IMR-90 (cell line): Measurements from ENCODE around the gene CDK14. TPM values are rescaled to one million over a fixed set of nuclear protein-coding genes. Genes with fewer than 3 reads are reported as not detected.

Source experiments
- ATAC-seq: fragments of 200-7000 bp; cut with Tn5 transposase; 2 replicates; pipeline ENCODE4 v1.9.1; 2020; ENCODE audit warnings: low read depth, mild to moderate bottlenecking, moderate library complexity
- BruUV-seq: library from RNA; stranded (reverse); fragments of 400-500 nt; replicated peaks from 2 replicates; lab custom pipeline; 2021; lab: Mats Ljungman, UMichigan
- CTCF ChIA-PET: fragments of 300-600 bp; formaldehyde crosslinking; extraction: SDS; loops from one replicate; lab custom pipeline; 2021; ENCODE audit warnings: antibody characterized with exemption; lab: Yijun Ruan, JAX
- POLR2A ChIA-PET: fragments of 300-600 bp; sonication (Branson Sonifier 250); formaldehyde crosslinking; loops from one replicate; lab custom pipeline; 2022; ENCODE audit warnings: antibody characterized with exemption; ENCODE audit not compliant: unreplicated experiment; lab: Charles Lee
- DNase-seq: peaks from one replicate; pipeline ENCODE4 v3.0.0; 2013
- H2AFZ ChIP-seq: replicated peaks from 2 replicates; pipeline ENCODE3; 2013; ENCODE audit warnings: low read length, mild to moderate bottlenecking; ENCODE audit not compliant: poor library complexity
- H2AK5ac ChIP-seq: 2 replicates; pipeline ENCODE4 v1.6.1; 2013; ENCODE audit warnings: low read depth, low read length, inconsistent platforms
- H2AK9ac ChIP-seq: replicated peaks from 2 replicates; pipeline ENCODE3; 2013; ENCODE audit warnings: mild to moderate bottlenecking, low read depth, low read length, moderate library complexity; ENCODE audit not compliant: poor library complexity
- H2BK120ac ChIP-seq: 2 replicates; pipeline ENCODE4 v1.6.1; 2013; ENCODE audit warnings: low read depth, low read length, inconsistent platforms
- H2BK15ac ChIP-seq: 3 replicates; pipeline ENCODE4 v1.6.1; 2013; ENCODE audit warnings: low read depth, low read length, inconsistent platforms
- H2BK20ac ChIP-seq: 2 replicates; pipeline ENCODE4 v1.6.1; 2013; ENCODE audit warnings: low read depth, mild to moderate bottlenecking, inconsistent platforms, low read length, moderate library complexity
- H2BK5ac ChIP-seq: 2 replicates; pipeline ENCODE4 v1.6.1; 2013; ENCODE audit warnings: mild to moderate bottlenecking, low read depth, low read length, inconsistent platforms; ENCODE audit not compliant: poor library complexity, severe bottlenecking
- H3K14ac ChIP-seq: replicated peaks from 2 replicates; pipeline ENCODE4 v1.6.1; 2013; ENCODE audit warnings: low read depth, low read length, inconsistent platforms
- H3K18ac ChIP-seq: 2 replicates; pipeline ENCODE4 v1.6.1; 2013; ENCODE audit warnings: low read depth, low read length, control low read depth
- H3K23ac ChIP-seq: 2 replicates; pipeline ENCODE4 v1.6.1; 2013; ENCODE audit warnings: low read depth, low read length, inconsistent platforms
- H3K27ac ChIP-seq: 2 replicates; pipeline ENCODE4 v1.5.1; 2013; ENCODE audit warnings: mild to moderate bottlenecking, control low read depth, low read length; ENCODE audit not compliant: insufficient read depth
- H3K27me3 ChIP-seq: 2 replicates; pipeline ENCODE4 v1.6.1; 2013; ENCODE audit warnings: low read length; ENCODE audit not compliant: control insufficient read depth, insufficient read depth
- H3K36me3 ChIP-seq: 2 replicates; pipeline ENCODE4 v1.6.1; 2013; ENCODE audit warnings: low read length, mixed read lengths; ENCODE audit not compliant: control insufficient read depth, insufficient read depth
- H3K4ac ChIP-seq: 2 replicates; pipeline ENCODE4 v1.6.1; 2013; ENCODE audit warnings: low read depth, low read length, inconsistent platforms
- H3K4me1 ChIP-seq: 2 replicates; pipeline ENCODE4 v1.6.1; 2013; ENCODE audit warnings: low read length, mixed read lengths; ENCODE audit not compliant: control insufficient read depth, insufficient read depth
- H3K4me2 ChIP-seq: 2 replicates; pipeline ENCODE4 v1.6.1; 2013; ENCODE audit warnings: low read depth, mild to moderate bottlenecking, control low read depth, low read length, moderate library complexity
- H3K4me3 ChIP-seq: 2 replicates; pipeline ENCODE4 v1.5.1; 2013; ENCODE audit warnings: low read depth, mild to moderate bottlenecking, control low read depth, low read length, moderate library complexity; ENCODE audit not compliant: insufficient read depth
- H3K56ac ChIP-seq: 2 replicates; pipeline ENCODE4 v1.6.1; 2013; ENCODE audit warnings: low read length, inconsistent platforms; ENCODE audit not compliant: insufficient read depth; ENCODE audit errors: extremely low read depth
- H3K79me1 ChIP-seq, 2 experiments: 2 replicates each; pipeline ENCODE4 v1.6.1; 2013; ENCODE audit warnings: low read length in 2 of 2, inconsistent platforms in 1 of 2, low read depth in 1 of 2
- H3K9ac ChIP-seq: 2 replicates; pipeline ENCODE4 v1.6.1; 2013; ENCODE audit warnings: low read depth, low read length, control low read depth
- H3K9me1 ChIP-seq: 2 replicates; pipeline ENCODE4 v1.6.1; 2013; ENCODE audit warnings: low read length, inconsistent platforms; ENCODE audit not compliant: insufficient read depth
- H3K9me3 ChIP-seq: 2 replicates; pipeline ENCODE4 v1.6.1; 2013; ENCODE audit warnings: low read length; ENCODE audit not compliant: control insufficient read depth, insufficient read depth
- H4K20me1 ChIP-seq: 2 replicates; pipeline ENCODE4 v1.6.1; 2013; ENCODE audit warnings: low read length, inconsistent platforms; ENCODE audit not compliant: insufficient read depth
- H4K5ac ChIP-seq: 2 replicates; pipeline ENCODE4 v1.6.1; 2013; ENCODE audit warnings: mild to moderate bottlenecking, low read depth, low read length, control low read depth
- H4K8ac ChIP-seq, 2 experiments: 2 replicates each; pipeline ENCODE4 v1.6.1; 2013; ENCODE audit warnings: low read depth in 2 of 2, low read length in 2 of 2, control low read depth in 1 of 2, inconsistent platforms in 1 of 2
- H4K91ac ChIP-seq: 2 replicates; pipeline ENCODE4 v1.6.1; 2013; ENCODE audit warnings: low read depth, low read length, inconsistent platforms; ENCODE audit not compliant: insufficient read depth
- CEBPB ChIP-seq: IDR thresholded peaks from 2 replicates; pipeline ENCODE4 v1.6.1; 2012; ENCODE audit warnings: low read depth, low read length, improper control_type of control experiment
- NFE2L2 ChIP-seq: fragments of 150-350 bp; IDR thresholded peaks from 2 replicates; pipeline ENCODE4 v1.6.1; 2016; ENCODE audit warnings: low read depth, mild to moderate bottlenecking, low read length
- RCOR1 ChIP-seq: IDR thresholded peaks from 2 replicates; pipeline ENCODE4 v1.6.1; 2012; ENCODE audit warnings: mild to moderate bottlenecking, low read length, improper control_type of control experiment; ENCODE audit not compliant: insufficient replicate concordance
- USF2 ChIP-seq: fragments of 150-350 bp; IDR thresholded peaks from 2 replicates; pipeline ENCODE4 v1.6.1; 2017; ENCODE audit warnings: mild to moderate bottlenecking, antibody characterized with exemption, low read length, low read depth
- WGBS, 2 experiments: methylation state at CpG; one replicate each; pipeline versions ENCODE4 v1.1.5 to v1.1.7; 2013; ENCODE audit warnings: missing lambda C conversion rate in 2 of 2; ENCODE audit not compliant: insufficient read length in 1 of 2; ENCODE audit errors: extremely low coverage in 2 of 2; 5-methylcytosine and 5-hydroxymethylcytosine counted together
- dilution Hi-C: fragments of 300-500 bp; cut with HindIII; formaldehyde crosslinking; loops from one replicate; pipeline ENCODE4 v1.14.3; 2018; ENCODE audit warnings: low sequenced_read_pairs; ENCODE audit not compliant: unreplicated experiment
- in situ Hi-C: fragments of 300-500 bp; cut with MboI; formaldehyde crosslinking; loops from 3 replicates; pipeline ENCODE4 v1.14.3; 2019; ENCODE audit warnings: low sequenced_read_pairs, inconsistent platforms, mixed read lengths
- intact Hi-C: fragments of 100-400 bp; cut with micrococcal nuclease; formaldehyde crosslinking; loops from 2 replicates; pipeline ENCODE4 v1.10.0; 2022
- polyA plus RNA-seq, 3 experiments: library from polyadenylated mRNA; depleted of rRNA; stranded (reverse); fragments of >200 nt; gene quantifications; 2 replicates each; pipeline ENCODE4 v1.2.3, GENCODE V29; 2012; ENCODE audit warnings: low replicate concordance in 1 of 3
- total RNA-seq: library from RNA; depleted of rRNA; stranded (reverse); fragments of >200 nt; gene quantifications from 2 replicates; pipeline ENCODE4 v1.2.3, GENCODE V29; 2012

The CDK14 gene
- total and polyA plus RNA-seq, 2 of the 4 experiments (the other 2 are of a cell fraction), result 10.1 to 29.6 TPM

DNA sequence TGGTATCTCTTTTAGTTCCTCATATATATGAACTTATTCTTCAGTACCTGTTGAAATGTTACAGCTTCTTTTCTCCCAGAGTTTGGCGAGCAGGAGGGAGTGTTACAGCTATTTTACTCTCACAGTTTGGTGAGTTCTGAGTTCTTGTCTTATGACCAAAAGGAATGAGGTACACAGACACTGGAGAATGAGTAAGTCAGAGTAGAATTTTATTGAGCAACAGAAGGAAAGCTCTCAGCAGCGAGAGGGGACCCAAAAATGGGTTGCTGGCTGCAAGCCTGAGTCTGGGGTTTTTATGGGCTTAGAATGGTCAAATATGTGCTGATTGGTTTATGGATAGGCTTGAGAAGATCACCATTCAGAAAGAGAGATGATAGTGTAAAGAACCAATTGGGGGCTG, 175.2 kb downstream of the CDK14 start:
- no peak overlapping the region for H3K4me3 ChIP-seq
- H3K27me3 ChIP-seq, result no peaks in the 10 kb centered on the region
- intact Hi-C loops, result no loop called here
- no peak overlapping the region for H2AK5ac ChIP-seq
- no peak overlapping the region for H3K23ac ChIP-seq
- no TSS peak for BruUV-seq
- no peak overlapping the region for H2AK9ac ChIP-seq
- H3K56ac ChIP-seq, result no peak overlapping the region
- H3K27ac ChIP-seq, result no peak overlapping the region
- peaks cover 5% of the 10 kb centered on the region for H3K9me3 ChIP-seq
- no peak overlapping the region for H3K4me2 ChIP-seq
- no peak overlapping the region for H2BK20ac ChIP-seq
- ATAC-seq (no peak), DNase-seq (peak; percentile 61)
- peak overlapping the region; percentile 0 for H2BK5ac ChIP-seq
- H4K5ac ChIP-seq, result no peak overlapping the region
- ChIA-PET POLR2A (no interaction called here), CTCF (no interaction called here)
- H3K36me3 ChIP-seq, result peaks cover 5% of the 10 kb centered on the region; the same call in 1 of the 2 replicates
- 0 out of 2 replicates have a peak, but pooled peaks cover 4% of the 10 kb centered on the region for H3K9me1 ChIP-seq
- peaks cover 3% of the 10 kb centered on the region; the same call in 1 of the 2 replicates for H3K4me1 ChIP-seq
- peaks cover 4 to 13% of the 10 kb centered on the region in 2 experiments; a peak in 2 of 4 replicates for H3K79me1 ChIP-seq
- in situ Hi-C loops, result no loop called here
- H4K20me1 ChIP-seq, result no peaks in the 10 kb centered on the region
- H4K8ac ChIP-seq, result no peak overlapping the region
- H3K4ac ChIP-seq, result no peak overlapping the region
- H4K91ac ChIP-seq, result no peak overlapping the region
- H3K18ac ChIP-seq, result no peak overlapping the region; the same call in 1 of the 2 replicates
- H3K14ac ChIP-seq, result no peak overlapping the region
- WGBS, 2 experiments, result 67% methylated on average over 1 of the region's 2 CpGs; no CpG with 5 or more reads in 1 of the 2 experiments
- TF ChIP-seq USF2 (no peak), RCOR1 (no peak), NFE2L2 (no peak), CEBPB (peak; percentile 81)
- dilution Hi-C loops, result no loop called here
- no peak overlapping the region for H2AFZ ChIP-seq
- H2BK120ac ChIP-seq, result no peak overlapping the region
- no peak overlapping the region for H3K9ac ChIP-seq
- H2BK15ac ChIP-seq, result no peak overlapping the region
